Osteoblast (primary cell): ENCODE data around the gene MERTK. TPM values are rescaled to one million over a fixed set of nuclear protein-coding genes. Genes with fewer than 3 reads are reported as not detected.
"Not testable (repeated sequence)": the region's sequence is repeated elsewhere in the genome, so short reads cannot be mapped to it uniquely, and the experiment has no call there.

Experiments
- DNase-seq: peaks from one replicate; pipeline ENCODE4 v3.0.0; 2011; ENCODE audit warnings: low spot score, mixed read lengths; ENCODE audit not compliant: insufficient read length; ENCODE audit errors: missing footprints
- H2AFZ ChIP-seq: 2 replicates; pipeline ENCODE4 v1.6.0; 2011; ENCODE audit warnings: mild to moderate bottlenecking, low read length
- H3K27ac ChIP-seq: 2 replicates; pipeline ENCODE4 v1.5.1; 2011; ENCODE audit warnings: mild to moderate bottlenecking, low read depth, low read length, moderate library complexity
- H3K27me3 ChIP-seq: 2 replicates; pipeline ENCODE4 v1.6.0; 2012; ENCODE audit warnings: mild to moderate bottlenecking, control low read depth, inconsistent platforms, low read length, moderate library complexity; ENCODE audit not compliant: insufficient read depth
- H3K36me3 ChIP-seq: 2 replicates; pipeline ENCODE4 v1.5.1; 2011; ENCODE audit warnings: mild to moderate bottlenecking, low read length, control low read depth, moderate library complexity; ENCODE audit not compliant: insufficient read depth
- H3K4me1 ChIP-seq: 2 replicates; pipeline ENCODE4 v1.5.1; 2011; ENCODE audit warnings: mild to moderate bottlenecking, low read length, control low read depth, moderate library complexity; ENCODE audit not compliant: insufficient read depth
- H3K4me2 ChIP-seq: 2 replicates; pipeline ENCODE4 v1.6.0; 2011; ENCODE audit warnings: mild to moderate bottlenecking, low read length; ENCODE audit not compliant: insufficient read depth
- H3K4me3 ChIP-seq: fragments of 200-600 bp; sonication (generic); 3 replicates; pipeline ENCODE4 v1.5.1; 2012; ENCODE audit warnings: mild to moderate bottlenecking, low read length, inconsistent platforms; ENCODE audit not compliant: insufficient read depth
- H3K79me2 ChIP-seq: 2 replicates; pipeline ENCODE4 v1.6.0; 2012; ENCODE audit warnings: mild to moderate bottlenecking, low read length, control low read depth, inconsistent platforms; ENCODE audit not compliant: insufficient read depth
- H3K9me3 ChIP-seq: 2 replicates; pipeline ENCODE4 v1.5.1; 2011; ENCODE audit warnings: low read depth, low read length, control low read depth
- H4K20me1 ChIP-seq: 2 replicates; pipeline ENCODE4 v1.6.0; 2012; ENCODE audit warnings: mild to moderate bottlenecking, low read length, control low read depth; ENCODE audit not compliant: insufficient read depth
- CTCF ChIP-seq: IDR thresholded peaks from 2 replicates; pipeline ENCODE4 v1.5.1; 2011; ENCODE audit warnings: mild to moderate bottlenecking, low read depth, low read length, moderate library complexity; ENCODE audit errors: extremely low read depth
- total RNA-seq: library from RNA; depleted of rRNA; stranded (reverse); fragments of >200 nt; gene quantifications from 2 replicates; pipeline ENCODE4 v1.2.3, GENCODE V29; 2012

MERTK gene
- 0.59 and 0.72 TPM in 2 replicates for total RNA-seq

DNA sequence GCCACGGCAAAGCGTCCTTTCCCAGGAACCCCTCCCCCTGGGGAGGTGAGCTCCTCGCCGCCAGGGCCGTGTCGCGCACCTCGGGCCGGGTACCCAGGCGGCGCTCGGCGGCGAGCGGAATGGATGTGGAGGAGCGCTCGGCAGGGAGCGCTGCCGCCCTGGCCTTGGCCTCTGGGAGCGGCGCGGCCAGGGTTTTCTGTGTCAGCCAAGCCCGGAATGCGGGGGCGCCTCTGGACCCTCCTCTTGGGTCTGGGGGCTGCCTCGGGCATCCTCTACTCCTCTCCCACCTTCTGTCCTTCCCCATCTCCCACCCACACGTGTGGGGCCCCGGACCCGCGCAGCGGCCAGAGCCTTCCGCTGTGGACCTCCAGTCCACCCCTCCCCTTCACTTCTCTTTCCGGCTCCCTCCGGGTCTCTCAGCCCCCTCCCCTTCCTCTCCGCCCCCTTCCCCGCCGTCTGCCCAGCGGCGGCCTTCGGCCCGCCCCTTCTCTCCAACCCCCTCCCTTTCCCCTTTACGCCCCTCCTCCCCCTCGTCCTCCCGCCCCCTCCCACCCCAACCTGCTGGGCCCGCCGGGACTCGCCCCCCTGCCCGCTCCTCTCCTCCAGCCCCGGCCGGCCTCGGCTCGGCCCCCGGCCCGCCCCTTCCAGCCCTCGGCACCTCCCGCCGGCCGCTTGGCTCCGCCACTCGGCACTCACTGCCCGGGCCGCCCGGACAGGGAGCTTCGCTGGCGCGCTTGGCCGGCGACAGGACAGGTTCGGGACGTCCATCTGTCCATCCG is at the start of gene MERTK:
Gene MERTK, plus strand, starts transcription at position 684 of the 779 bp plus-strand sequence. CDS start 129 bp downstream, outside the sequence.
- H3K9me3 ChIP-seq = no peaks in the 10 kb centered on the region
- no peaks in the 10 kb centered on the region for H3K36me3 ChIP-seq
- H3K4me1 ChIP-seq = peaks cover 14% of the 10 kb centered on the region
- peak; percentile 42 for TF ChIP-seq CTCF
- peak within 1 kb of the TSS; percentile 66 for H3K4me3 ChIP-seq
- H3K27me3 ChIP-seq = peaks cover 48% of the 10 kb centered on the region
- no peak within 1 kb of the TSS for H3K27ac ChIP-seq
- no peaks in the 10 kb centered on the region for H3K79me2 ChIP-seq
- H3K4me2 ChIP-seq = peak within 1 kb of the TSS; percentile 87
- H2AFZ ChIP-seq = peak within 1 kb of the TSS; percentile 82
- no peaks in the 10 kb centered on the region for H4K20me1 ChIP-seq
- peak; percentile 93 for DNase-seq

DNA sequence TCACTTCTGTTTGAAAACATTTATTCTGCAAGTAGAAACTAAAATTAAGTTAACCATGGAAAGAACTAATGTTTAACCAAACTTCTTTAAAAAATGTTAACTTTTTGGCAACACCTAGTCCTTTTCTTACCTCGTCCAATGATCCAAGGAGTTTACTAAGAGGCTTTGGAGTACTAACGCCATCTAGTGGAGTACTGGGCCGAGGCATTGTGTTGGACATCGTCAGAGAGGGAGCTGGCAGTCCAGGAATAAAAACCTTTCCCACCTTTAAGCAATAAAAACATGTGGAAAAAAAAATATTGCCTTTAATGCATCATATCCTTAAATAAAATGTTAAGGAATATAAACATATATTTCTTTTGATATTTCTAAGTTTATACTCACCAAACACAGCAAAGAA is 47.8 kb upstream of the MERTK start:
- H3K36me3 ChIP-seq, H3K9me3 ChIP-seq, H3K27me3 ChIP-seq, H4K20me1 ChIP-seq, H2AFZ ChIP-seq, H3K4me2 ChIP-seq, H3K4me3 ChIP-seq, DNase-seq, H3K27ac ChIP-seq, H3K4me1 ChIP-seq, H3K79me2 ChIP-seq: not testable (repeated sequence)
- peak; percentile 37 for TF ChIP-seq CTCF

GRCh38 chr2:111852544-111852943 is 45.9 kb upstream of the MERTK start:
- not testable (repeated sequence) for H3K4me3 ChIP-seq, DNase-seq, H3K79me2 ChIP-seq, H3K9me3 ChIP-seq, H3K36me3 ChIP-seq, H3K27me3 ChIP-seq, H3K4me1 ChIP-seq, H4K20me1 ChIP-seq, H2AFZ ChIP-seq, H3K4me2 ChIP-seq, H3K27ac ChIP-seq

DNA sequence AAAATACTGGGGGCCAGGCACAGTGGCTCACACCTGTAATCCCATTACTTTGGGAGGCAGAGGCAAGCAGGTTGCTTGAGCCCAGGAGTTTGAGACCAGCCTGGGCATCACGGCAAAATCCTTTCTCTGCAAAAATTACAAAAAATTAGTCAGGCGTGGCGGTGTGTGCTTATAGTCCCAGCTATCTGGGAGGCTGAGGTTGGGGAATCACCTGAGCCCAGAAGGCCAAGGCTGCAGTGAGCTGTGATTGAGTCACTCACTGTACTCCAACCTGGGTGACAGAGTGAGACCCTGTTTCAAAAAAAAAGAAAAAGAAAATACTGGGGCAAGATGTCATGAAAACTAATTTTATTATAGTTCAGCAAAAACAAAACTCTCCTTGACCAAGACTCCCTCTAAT is 38.4 kb upstream of the MERTK start:
- not testable (repeated sequence) for H3K79me2 ChIP-seq, H3K27ac ChIP-seq, DNase-seq, H3K4me3 ChIP-seq, H3K9me3 ChIP-seq, H4K20me1 ChIP-seq, H2AFZ ChIP-seq, H3K4me2 ChIP-seq, H3K27me3 ChIP-seq, H3K4me1 ChIP-seq, H3K36me3 ChIP-seq

- not testable (repeated sequence) for H4K20me1 ChIP-seq, DNase-seq, H2AFZ ChIP-seq, H3K27ac ChIP-seq, H3K4me1 ChIP-seq, H3K4me3 ChIP-seq, H3K36me3 ChIP-seq, H3K9me3 ChIP-seq, H3K27me3 ChIP-seq, H3K79me2 ChIP-seq, H3K4me2 ChIP-seq
Measured at GRCh38 chr2:111865124-111865523, 33.3 kb upstream of the MERTK start.

- not testable (repeated sequence) for H3K9me3 ChIP-seq, H3K4me3 ChIP-seq, H3K4me1 ChIP-seq, H3K79me2 ChIP-seq, H4K20me1 ChIP-seq, H2AFZ ChIP-seq, H3K27me3 ChIP-seq, DNase-seq, H3K4me2 ChIP-seq, H3K36me3 ChIP-seq, H3K27ac ChIP-seq
Measured at GRCh38 chr2:111872806-111873205, 25.6 kb upstream of the MERTK start.
